Smooth muscle cell (in vitro differentiated cells): ENCODE data around the gene PSMC4. TPM values are rescaled to one million over a fixed set of nuclear protein-coding genes. Genes with fewer than 3 reads are reported as not detected.

Experiments
- DNase-seq: peaks from one replicate; lab custom pipeline; 2025; ENCODE audit not compliant: unreplicated experiment; lab: John Stamatoyannopoulos, UW
- H2AFZ ChIP-seq: fragments of 200-600 bp; sonication (generic); 2 replicates; pipeline ENCODE4 v1.6.0; 2016; ENCODE audit warnings: antibody characterized with exemption, low read depth, mild to moderate bottlenecking
- H3F3A ChIP-seq: fragments of 200-600 bp; sonication (generic); 2 replicates; pipeline ENCODE4 v1.6.0; 2017; ENCODE audit warnings: antibody characterized with exemption, low read depth
- H3K27ac ChIP-seq: fragments of 200-600 bp; sonication (generic); 2 replicates; pipeline ENCODE4 v1.5.1; 2016; ENCODE audit warnings: low read depth, mild to moderate bottlenecking
- H3K27me3 ChIP-seq: fragments of 200-600 bp; sonication (generic); 2 replicates; pipeline ENCODE4 v1.6.1; 2016; ENCODE audit warnings: low read depth, mild to moderate bottlenecking
- H3K36me3 ChIP-seq: fragments of 200-600 bp; sonication (generic); 2 replicates; pipeline ENCODE4 v1.5.1; 2016; ENCODE audit warnings: low read depth
- H3K4me1 ChIP-seq: fragments of 200-600 bp; sonication (generic); 2 replicates; pipeline ENCODE4 v1.5.1; 2016; ENCODE audit warnings: low read depth
- H3K4me2 ChIP-seq: fragments of 200-600 bp; sonication (generic); 2 replicates; pipeline ENCODE4 v1.6.0; 2016; ENCODE audit warnings: mild to moderate bottlenecking
- H3K4me3 ChIP-seq: fragments of 200-600 bp; sonication (generic); 2 replicates; pipeline ENCODE4 v1.5.1; 2016; ENCODE audit warnings: mild to moderate bottlenecking
- H3K79me2 ChIP-seq: fragments of 200-600 bp; sonication (generic); 2 replicates; pipeline ENCODE4 v1.6.0; 2016; ENCODE audit warnings: low read depth, mild to moderate bottlenecking
- H3K9ac ChIP-seq: fragments of 200-600 bp; sonication (generic); 2 replicates; pipeline ENCODE4 v1.6.0; 2016; ENCODE audit warnings: low read depth
- H3K9me3 ChIP-seq: fragments of 200-600 bp; sonication (generic); replicated peaks from 2 replicates; pipeline ENCODE4 v1.5.1; 2016; ENCODE audit warnings: low read depth
- H4K20me1 ChIP-seq: fragments of 200-600 bp; sonication (generic); 2 replicates; pipeline ENCODE4 v1.6.0; 2016; ENCODE audit warnings: low read depth
- CTCF ChIP-seq: fragments of 200-600 bp; sonication (generic); IDR thresholded peaks from 2 replicates; pipeline ENCODE4 v1.5.1; 2017; ENCODE audit warnings: borderline replicate concordance, mild to moderate bottlenecking, antibody characterized with exemption; ENCODE audit not compliant: insufficient read depth, poor library complexity, severe bottlenecking
- WGBS: methylation state at CpG from one replicate; pipeline ENCODE4 v1.1.7; 2016; ENCODE audit warnings: low lambda C conversion rate; 5-methylcytosine and 5-hydroxymethylcytosine counted together
- polyA plus RNA-seq: library from polyadenylated mRNA; unstranded; fragments of >200 nt; fragmentation: Nextera tagmentation; extraction: Ambion mirVana; gene quantifications from 2 replicates; pipeline ENCODE4 v1.2.1, GENCODE V29; 2016
- total RNA-seq: library from RNA; depleted of rRNA; stranded (reverse); fragments of >200 nt; gene quantifications from 2 replicates; pipeline ENCODE4 v1.2.3, GENCODE V29; 2014

PSMC4 gene
- total and polyA plus RNA-seq, 2 experiments from 2014 or later = 117 to 120 TPM

- H2AFZ ChIP-seq = no peak overlapping the region
- no peak overlapping the region for H3K4me3 ChIP-seq
- no peak overlapping the region for H3K27ac ChIP-seq
- H3K9me3 ChIP-seq = no peaks in the 10 kb centered on the region
- H3K4me1 ChIP-seq = no peaks in the 10 kb centered on the region
- no peaks in the 10 kb centered on the region for H3K36me3 ChIP-seq
- H3K9ac ChIP-seq = no peak overlapping the region
- no peaks in the 10 kb centered on the region for H3F3A ChIP-seq
- no peaks in the 10 kb centered on the region for H3K27me3 ChIP-seq
- DNase-seq = no peak
- H4K20me1 ChIP-seq = no peaks in the 10 kb centered on the region
- H3K79me2 ChIP-seq = no peaks in the 10 kb centered on the region
- no peak for TF ChIP-seq CTCF
- 68% methylated on average over 3 of the region's 3 CpGs for WGBS
- no peak overlapping the region for H3K4me2 ChIP-seq
Observed at GRCh38 chr19:39936020-39936419, 34.9 kb upstream of the PSMC4 start.

GRCh38 chr19:39936622-39937021 is 34.3 kb upstream of the PSMC4 start:
- Histone ChIP-seq H3K27me3 (no peaks in the 10 kb centered on the region), H4K20me1 (no peaks in the 10 kb centered on the region), H3K9ac (no peak overlapping the region), H3K4me1 (peaks cover 3% of the 10 kb centered on the region), H3K4me3 (no peak overlapping the region), H3F3A (no peaks in the 10 kb centered on the region), H3K36me3 (no peaks in the 10 kb centered on the region), H2AFZ (no peak overlapping the region), H3K9me3 (no peaks in the 10 kb centered on the region), H3K27ac (no peak overlapping the region), H3K79me2 (no peaks in the 10 kb centered on the region), H3K4me2 (no peak overlapping the region)
- TF ChIP-seq CTCF = no peak
- 90% methylated on average over 6 of the region's 6 CpGs for WGBS
- DNase-seq = no peak

GRCh38 chr19:39937094-39937720 is 33.8 kb upstream of the PSMC4 start:
- H4K20me1 ChIP-seq = no peaks in the 10 kb centered on the region
- 95% methylated on average over 5 of the region's 5 CpGs for WGBS
- no peaks in the 10 kb centered on the region for H3K9me3 ChIP-seq
- TF ChIP-seq CTCF = no peak
- H3K27ac ChIP-seq = no peak overlapping the region
- peaks cover 9% of the 10 kb centered on the region for H3K4me1 ChIP-seq
- H3K9ac ChIP-seq = no peak overlapping the region
- DNase-seq = no peak
- H3K4me2 ChIP-seq = no peak overlapping the region
- H3K27me3 ChIP-seq = no peaks in the 10 kb centered on the region
- H3F3A ChIP-seq = no peaks in the 10 kb centered on the region
- no peaks in the 10 kb centered on the region for H3K79me2 ChIP-seq
- no peak overlapping the region for H2AFZ ChIP-seq
- no peaks in the 10 kb centered on the region for H3K36me3 ChIP-seq
- no peak overlapping the region for H3K4me3 ChIP-seq

GRCh38 chr19:39937787-39938186 is 33.2 kb upstream of the PSMC4 start:
- WGBS = 90% methylated on average over 2 of the region's 2 CpGs
- no peaks in the 10 kb centered on the region for H3F3A ChIP-seq
- H4K20me1 ChIP-seq = no peaks in the 10 kb centered on the region
- H3K9ac ChIP-seq = no peak overlapping the region
- peaks cover 11% of the 10 kb centered on the region for H3K4me1 ChIP-seq
- no peak overlapping the region for H3K4me2 ChIP-seq
- no peak overlapping the region for H3K4me3 ChIP-seq
- DNase-seq = no peak
- H2AFZ ChIP-seq = no peak overlapping the region
- no peak overlapping the region for H3K27ac ChIP-seq
- TF ChIP-seq CTCF = no peak
- H3K79me2 ChIP-seq = no peaks in the 10 kb centered on the region
- no peaks in the 10 kb centered on the region for H3K27me3 ChIP-seq
- no peaks in the 10 kb centered on the region for H3K9me3 ChIP-seq
- H3K36me3 ChIP-seq = no peaks in the 10 kb centered on the region
